Prostate gland (tissue), 2 donors: ENCODE data around the gene NUP50. TPM values are rescaled to one million over a fixed set of nuclear protein-coding genes. Genes with fewer than 3 reads are reported as not detected.

Source experiments
- DNase-seq: peaks from one replicate; pipeline ENCODE4 v3.0.0-alpha.2; 2019; ENCODE audit warnings: low spot score
- H3K27ac ChIP-seq, 2 donors: fragments of 200-600 bp; sonication (generic); 2 replicates each; pipeline ENCODE4 v1.5.1; 2017 to 2019
- H3K27me3 ChIP-seq: fragments of 200-600 bp; sonication (generic); replicated peaks from 2 replicates; pipeline ENCODE4 v1.5.1; 2019; ENCODE audit not compliant: insufficient read depth
- H3K36me3 ChIP-seq, 2 donors: fragments of 200-600 bp; sonication (generic); 1 replicate in 1 of 2; 2 replicates in 1 of 2; pipeline versions ENCODE4 v1.5.1 to v1.8.1; 2017 to 2019
- H3K4me1 ChIP-seq: fragments of 200-600 bp; sonication (generic); replicated peaks from 2 replicates; pipeline ENCODE4 v1.5.1; 2019
- H3K4me3 ChIP-seq, 2 donors: fragments of 200-600 bp; sonication (generic); 2 replicates each; pipeline ENCODE4 v1.5.1; 2017 to 2019
- H3K9me3 ChIP-seq: fragments of 200-600 bp; sonication (generic); 2 replicates; pipeline ENCODE4 v1.5.1; 2017
- CTCF ChIP-seq, 4 experiments: fragments of 200-600 bp in 2 of 4; fragments of 450-650 bp in 2 of 4; sonication (generic) in 2 of 4; IDR thresholded peaks; 1 replicate in 3 of 4; 2 replicates in 1 of 4; pipeline ENCODE4 v1.5.1; 2016 to 2019; ENCODE audit warnings: antibody characterized with exemption in 4 of 4, mild to moderate bottlenecking in 2 of 4, moderate library complexity in 2 of 4
- POLR2A ChIP-seq: fragments of 450-650 bp; IDR thresholded peaks from one replicate; pipeline ENCODE4 v1.6.1; 2016; ENCODE audit warnings: antibody characterized with exemption, mild to moderate bottlenecking
- POLR2AphosphoS5 ChIP-seq: sonication (generic); formaldehyde crosslinking; IDR thresholded peaks from one replicate; pipeline ENCODE4 v1.6.1; 2017; ENCODE audit warnings: antibody characterized with exemption
- WGBS: methylation state at CpG from one replicate; pipeline ENCODE4 v1.1.5; 2018; 5-methylcytosine and 5-hydroxymethylcytosine counted together
- intact Hi-C: fragments of 100-400 bp; cut with DNase I; formaldehyde crosslinking; loops from one replicate; pipeline ENCODE4 v1.14.2; 2022
- total RNA-seq, 2 donors: library from RNA; depleted of rRNA; stranded (reverse); fragments of >200 nt; gene quantifications; one replicate each; pipeline ENCODE4 v1.1.0, GENCODE V29; 2016

The NUP50 gene
- total RNA-seq, 2 donors from 2014 or later, result 51.4 to 101 TPM

DNA sequence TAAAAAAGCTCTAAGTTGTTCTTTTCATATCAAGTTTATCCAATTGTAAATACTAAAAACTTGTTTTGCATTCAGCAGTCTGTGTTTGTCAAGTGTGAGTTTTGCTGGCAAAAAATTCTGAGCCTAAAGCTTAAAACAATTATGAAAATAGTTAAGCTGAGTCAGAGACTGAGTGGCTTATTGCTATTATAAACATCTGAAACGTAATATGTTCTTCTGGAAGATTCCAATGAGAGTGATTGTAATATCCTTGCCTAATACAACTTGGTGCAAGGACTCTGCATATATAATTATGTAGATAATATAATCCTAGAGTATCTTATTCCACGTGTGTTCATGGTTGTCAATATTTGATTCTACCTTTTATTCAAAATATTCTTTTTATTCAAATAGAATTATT is 14.1 kb upstream of the NUP50 start:
- no peaks in the 10 kb centered on the region for H3K4me1 ChIP-seq
- no peaks in the 10 kb centered on the region for H3K27me3 ChIP-seq
- 83% methylated on average over 2 of the region's 2 CpGs for WGBS
- H3K27ac ChIP-seq, result no peak overlapping the region
- intact Hi-C loops, result no loop called here
- no peaks in the 10 kb centered on the region for H3K9me3 ChIP-seq
- TF ChIP-seq CTCF (IDR thresholded peaks at IDR 0.05) (no peak), POLR2A (no peak), POLR2AphosphoS5 (no peak)
- DNase-seq, result no peak
- no peaks in the 10 kb centered on the region for H3K36me3 ChIP-seq
- no peak overlapping the region for H3K4me3 ChIP-seq

DNA sequence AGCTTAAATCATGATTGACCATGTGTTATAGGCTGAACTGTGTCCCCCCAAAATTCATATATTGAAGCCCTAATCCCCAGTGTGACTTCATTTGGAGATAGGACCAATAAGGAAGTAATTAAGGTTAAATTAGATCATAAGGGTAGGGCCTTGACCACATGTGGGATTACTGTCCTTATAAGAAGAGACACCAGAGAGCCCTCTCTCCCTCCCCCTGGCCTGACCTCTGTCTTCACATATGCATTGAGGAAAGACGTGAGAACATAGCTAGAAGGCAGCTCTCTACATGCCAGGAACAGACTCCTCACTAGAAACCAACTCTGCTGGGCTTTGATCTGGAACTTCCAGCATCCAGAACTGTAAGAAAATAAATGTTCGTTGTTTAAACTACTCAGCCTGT is 13.6 kb upstream of the NUP50 start:
- no peak overlapping the region for H3K4me3 ChIP-seq
- H3K9me3 ChIP-seq, result no peaks in the 10 kb centered on the region
- WGBS, result 90% methylated on average over 2 of the region's 2 CpGs
- H3K36me3 ChIP-seq, result no peaks in the 10 kb centered on the region
- H3K4me1 ChIP-seq, result no peaks in the 10 kb centered on the region
- H3K27me3 ChIP-seq, result no peaks in the 10 kb centered on the region
- DNase-seq, result no peak
- intact Hi-C loops, result no loop called here
- no peak for TF ChIP-seq POLR2A
- no peak for TF ChIP-seq POLR2AphosphoS5
- no peak for TF ChIP-seq CTCF (IDR thresholded peaks at IDR 0.05)
- no peak overlapping the region for H3K27ac ChIP-seq

DNA sequence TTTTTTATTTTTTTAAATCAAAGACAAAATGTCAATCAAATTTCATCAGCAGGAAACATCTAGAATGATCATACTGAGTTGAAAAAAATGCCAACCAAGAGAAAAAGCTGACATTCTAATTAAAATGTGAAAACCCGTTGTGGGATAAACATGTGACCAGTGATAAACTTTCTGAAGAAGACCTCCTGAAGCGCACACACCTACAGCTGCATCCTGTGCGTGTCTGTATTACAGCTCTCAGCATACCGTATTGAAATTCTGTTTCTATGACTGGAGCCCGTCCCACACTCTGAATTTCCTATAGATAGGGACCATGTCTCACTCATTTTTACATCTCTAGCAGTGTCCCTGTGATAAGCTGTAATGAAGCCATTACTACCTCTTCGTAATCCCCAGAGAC is 12.2 kb upstream of the NUP50 start:
- intact Hi-C loops, result no loop called here
- H3K9me3 ChIP-seq, result no peaks in the 10 kb centered on the region
- WGBS, result 83% methylated on average over 6 of the region's 6 CpGs

GRCh38 chr22:45154383-45154782 is 9.3 kb upstream of the NUP50 start:
- no peaks in the 10 kb centered on the region for H3K9me3 ChIP-seq
- no peak for TF ChIP-seq POLR2A
- H3K36me3 ChIP-seq, result no peaks in the 10 kb centered on the region
- no peak overlapping the region for H3K27ac ChIP-seq
- WGBS, result 93% methylated on average over 3 of the region's 3 CpGs
- no peaks in the 10 kb centered on the region for H3K4me1 ChIP-seq
- intact Hi-C loops, result no loop called here
- DNase-seq, result no peak
- H3K27me3 ChIP-seq, result no peaks in the 10 kb centered on the region
- H3K4me3 ChIP-seq, result no peak overlapping the region

More for the DNA sequence above, 12.2 kb upstream of the NUP50 start:
- no peak for DNase-seq
- Histone ChIP-seq H3K36me3 (no peaks in the 10 kb centered on the region), H3K27me3 (no peaks in the 10 kb centered on the region), H3K4me3 (no peak overlapping the region), H3K4me1 (no peaks in the 10 kb centered on the region), H3K27ac (no peak overlapping the region)
- TF ChIP-seq POLR2A, result no peak
- no peak for TF ChIP-seq CTCF (IDR thresholded peaks at IDR 0.05)
- TF ChIP-seq POLR2AphosphoS5, result no peak

DNA sequence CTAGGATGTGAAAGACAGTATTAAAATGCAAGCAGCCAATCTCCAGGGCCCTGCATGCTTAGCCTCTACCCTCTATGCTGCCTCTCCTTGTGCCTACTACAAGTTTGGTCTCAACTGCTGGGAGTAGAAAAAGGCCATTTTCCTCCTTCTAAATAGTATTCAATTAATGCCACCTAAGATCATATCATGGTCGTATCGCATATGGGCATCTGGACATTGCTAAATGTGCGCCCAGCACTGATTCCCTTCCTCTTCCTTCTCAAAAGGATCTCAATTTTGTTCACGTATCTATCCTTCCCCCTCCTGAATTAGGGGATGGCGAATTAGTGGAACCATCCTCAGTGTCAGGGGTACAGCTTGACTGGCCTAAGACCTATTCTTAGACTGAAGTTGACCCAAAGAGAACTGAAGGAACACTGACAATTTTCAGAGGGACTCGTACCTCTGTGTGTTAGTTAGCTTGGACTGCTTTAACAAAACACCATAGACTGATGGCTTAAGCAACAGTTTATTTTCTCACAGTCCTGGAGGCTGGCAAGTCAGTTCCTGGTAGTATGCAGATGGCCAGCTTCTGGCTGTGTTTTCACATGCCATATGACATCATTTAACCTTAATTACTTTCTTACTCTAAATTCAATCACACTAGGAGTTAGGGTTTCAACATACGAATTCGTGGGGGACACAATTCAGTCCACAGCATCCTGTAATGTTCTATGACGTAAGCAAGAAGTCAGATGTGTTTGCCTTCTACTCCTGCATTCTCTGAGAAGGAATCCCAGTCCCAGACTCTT is 8.5 kb upstream of the NUP50 start:
- no peaks in the 10 kb centered on the region for H3K27me3 ChIP-seq
- H3K36me3 ChIP-seq, result no peaks in the 10 kb centered on the region
- 86% methylated on average over 9 of the region's 9 CpGs for WGBS
- H3K4me1 ChIP-seq, result no peaks in the 10 kb centered on the region
- no peak overlapping the region for H3K27ac ChIP-seq
- intact Hi-C loops, result no loop called here
- DNase-seq, result no peak
- no peak overlapping the region for H3K4me3 ChIP-seq
- no peaks in the 10 kb centered on the region for H3K9me3 ChIP-seq
- TF ChIP-seq POLR2A, result no peak
- TF ChIP-seq POLR2AphosphoS5, result no peak
- TF ChIP-seq CTCF (IDR thresholded peaks at IDR 0.05), result no peak
